ENCODE measurements around the gene CERS6.

GRCh38 chr2:168719446-168719845 is 263.4 kb downstream of the CERS6 start:
- no peak for TF ChIP-seq ARNT (IDR thresholded peaks at IDR 0.05)
- no peak for TF ChIP-seq BHLHE40 (IDR thresholded peaks at IDR 0.05; ENCODE audit: borderline replicate concordance)
- TF ChIP-seq TARDBP (IDR thresholded peaks at IDR 0.05) = no peak
- TF ChIP-seq SP1 (IDR thresholded peaks at IDR 0.05) = no peak
- TF ChIP-seq SUZ12 (IDR thresholded peaks at IDR 0.05) = no peak
- TF ChIP-seq FOXM1 (IDR thresholded peaks at IDR 0.05; ENCODE audit: borderline replicate concordance) = no peak
- TF ChIP-seq FOXK2 (IDR thresholded peaks at IDR 0.05) = no peak
- no peak for TF ChIP-seq FOXA1 (IDR thresholded peaks at IDR 0.05)

Data from HEK293T (cell line).